T-helper 1 cell treated with Interleukin-12 subunit alpha and Interleukin-12 subunit beta and Interleukin-4 antibody, amounts not matched to agents 30 μg/mL and 1 μg/mL, for 36 hours (primary cell): ENCODE data around the gene RBM38.
A peak's percentile ranks its signal among the peaks of the same experiment; 100 is the strongest.

ENCODE experiments used
- H3K27ac Mint-ChIP-seq: one replicate; pipeline ENCODE4 v1.8.0; 2021; ENCODE audit warnings: mild to moderate bottlenecking, mixed read lengths
- H3K27me3 Mint-ChIP-seq: one replicate; pipeline ENCODE4 v1.8.0; 2021; ENCODE audit warnings: low read depth, mixed read lengths
- H3K36me3 Mint-ChIP-seq: one replicate; pipeline ENCODE4 v1.8.0; 2021; ENCODE audit warnings: low read depth, mixed read lengths
- H3K4me1 Mint-ChIP-seq: one replicate; pipeline ENCODE4 v1.8.0; 2021; ENCODE audit warnings: low read depth, mixed read lengths
- H3K4me3 Mint-ChIP-seq: one replicate; pipeline ENCODE4 v1.8.0; 2021; ENCODE audit warnings: mild to moderate bottlenecking, moderate library complexity, mixed read lengths
- H3K9me3 Mint-ChIP-seq: one replicate; pipeline ENCODE4 v1.8.0; 2021; ENCODE audit warnings: mixed read lengths

RBM38 gene

DNA sequence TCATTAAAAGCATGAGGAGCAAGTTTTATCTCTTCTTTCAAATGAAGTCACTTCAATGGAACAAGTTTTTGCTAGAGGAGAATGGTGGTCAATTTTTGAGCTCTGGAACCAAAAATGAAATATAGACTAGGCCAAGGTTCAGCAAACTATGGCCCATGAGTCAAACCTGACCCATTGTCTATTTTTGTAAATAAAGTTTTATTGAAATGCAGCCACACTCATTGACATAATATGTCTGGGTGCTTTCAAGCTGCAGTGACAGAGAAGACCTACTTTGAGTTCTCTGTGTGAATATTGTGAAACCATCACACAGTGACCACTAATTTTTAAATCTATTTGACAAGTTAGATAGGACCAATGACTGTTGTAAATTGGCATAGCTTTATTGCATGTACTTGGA lies 26.7 kb upstream of the RBM38 start:
- H3K4me3 Mint-ChIP-seq: no peak overlapping the region
- H3K4me1 Mint-ChIP-seq: peaks cover 4% of the 10 kb centered on the region
- peaks cover 41% of the 10 kb centered on the region for H3K36me3 Mint-ChIP-seq
- no peaks in the 10 kb centered on the region for H3K9me3 Mint-ChIP-seq
- no peaks in the 10 kb centered on the region for H3K27me3 Mint-ChIP-seq
- H3K27ac Mint-ChIP-seq: no peak overlapping the region

DNA sequence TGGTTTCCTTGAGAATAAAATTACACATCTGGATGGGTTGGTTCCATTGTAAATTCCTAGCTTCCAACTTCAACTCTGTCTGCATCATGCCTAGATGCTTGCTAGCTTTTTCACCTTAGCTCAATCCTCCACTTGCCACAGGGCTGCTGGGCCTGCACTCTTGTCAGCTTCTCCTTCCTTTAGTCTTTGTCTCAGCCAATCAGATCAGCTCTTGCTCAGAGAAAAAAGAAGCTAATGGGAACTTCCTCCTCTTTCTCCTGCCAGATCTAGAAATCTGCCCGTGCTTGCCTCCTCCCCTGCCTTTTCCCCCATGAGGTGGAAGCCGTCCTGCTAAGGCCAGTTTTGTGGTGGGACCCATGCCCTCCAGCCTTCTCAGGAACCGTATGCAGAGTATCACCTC lies 21.6 kb upstream of the RBM38 start:
- no peak overlapping the region for H3K27ac Mint-ChIP-seq
- no peak overlapping the region for H3K4me3 Mint-ChIP-seq
- no peaks in the 10 kb centered on the region for H3K27me3 Mint-ChIP-seq
- peaks cover 61% of the 10 kb centered on the region for H3K36me3 Mint-ChIP-seq
- peaks cover 9% of the 10 kb centered on the region for H3K4me1 Mint-ChIP-seq
- no peaks in the 10 kb centered on the region for H3K9me3 Mint-ChIP-seq

DNA sequence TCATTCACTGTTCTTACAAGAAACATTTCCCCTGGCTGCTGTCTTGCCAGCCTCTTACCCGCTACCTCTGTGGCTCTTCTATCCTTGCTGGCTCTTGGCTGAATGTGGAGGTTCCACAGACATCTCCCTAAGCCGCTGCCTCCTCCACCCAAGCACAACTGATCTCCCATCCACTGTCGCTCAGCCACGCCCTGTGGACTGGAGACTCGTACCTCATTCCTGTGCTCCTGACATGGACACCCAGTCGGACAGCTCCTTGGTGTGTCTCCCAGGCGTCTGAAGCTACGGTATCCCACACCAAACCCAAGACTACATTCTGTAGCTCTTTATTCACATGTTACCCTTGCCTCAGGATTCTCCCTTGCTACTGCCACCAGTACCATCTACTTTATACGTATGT lies 20.9 kb upstream of the RBM38 start:
- no peak overlapping the region for H3K27ac Mint-ChIP-seq
- H3K9me3 Mint-ChIP-seq: no peaks in the 10 kb centered on the region
- H3K4me1 Mint-ChIP-seq: peaks cover 9% of the 10 kb centered on the region
- H3K27me3 Mint-ChIP-seq: no peaks in the 10 kb centered on the region
- H3K4me3 Mint-ChIP-seq: no peak overlapping the region
- H3K36me3 Mint-ChIP-seq: peaks cover 61% of the 10 kb centered on the region

DNA sequence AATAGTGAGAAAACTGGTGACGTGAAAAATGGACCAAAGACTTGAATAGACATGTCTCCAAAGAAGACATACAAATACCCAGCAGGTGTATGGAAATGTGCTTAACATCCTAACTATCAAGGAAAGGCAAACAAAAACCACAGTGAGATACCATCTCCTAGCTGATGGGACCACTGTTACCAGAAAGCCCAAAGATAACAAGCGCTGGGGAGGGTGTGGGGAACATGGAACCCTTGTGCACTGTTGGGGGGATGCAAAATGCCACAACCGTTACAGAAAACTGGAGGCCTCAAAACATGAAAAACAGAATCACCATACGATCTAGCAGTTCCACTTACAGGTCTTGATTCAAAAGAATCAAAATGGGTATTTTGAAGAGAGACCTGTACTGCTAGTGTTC lies 19.8 kb upstream of the RBM38 start:
- Mint-ChIP-seq H3K27ac (no peak overlapping the region), H3K4me1 (peaks cover 9% of the 10 kb centered on the region), H3K27me3 (no peaks in the 10 kb centered on the region), H3K36me3 (peaks cover 60% of the 10 kb centered on the region), H3K4me3 (no peak overlapping the region), H3K9me3 (no peaks in the 10 kb centered on the region)

DNA sequence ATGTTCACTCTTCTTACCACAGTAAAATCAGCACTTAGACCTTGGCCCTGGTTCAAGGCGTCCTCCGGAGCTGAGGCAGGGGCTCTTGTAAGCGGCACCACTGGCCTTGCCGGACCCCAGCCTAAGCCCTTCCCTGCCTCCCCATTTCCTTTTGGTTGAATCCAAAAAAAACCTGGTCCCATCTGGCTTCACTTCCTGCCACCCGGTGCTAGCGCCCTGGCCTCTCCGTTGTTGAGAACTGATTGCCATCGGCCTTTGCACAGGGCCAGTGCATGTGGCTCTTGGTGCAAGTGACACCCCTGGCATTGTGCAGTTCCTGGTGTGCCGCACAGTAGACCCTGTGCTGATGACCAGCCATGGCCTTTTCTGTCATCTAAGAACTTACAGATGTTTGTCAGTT lies 19.0 kb upstream of the RBM38 start:
- Mint-ChIP-seq H3K4me3 (no peak overlapping the region), H3K9me3 (no peaks in the 10 kb centered on the region), H3K27ac (no peak overlapping the region), H3K36me3 (peaks cover 53% of the 10 kb centered on the region), H3K27me3 (no peaks in the 10 kb centered on the region), H3K4me1 (peaks cover 9% of the 10 kb centered on the region)

DNA sequence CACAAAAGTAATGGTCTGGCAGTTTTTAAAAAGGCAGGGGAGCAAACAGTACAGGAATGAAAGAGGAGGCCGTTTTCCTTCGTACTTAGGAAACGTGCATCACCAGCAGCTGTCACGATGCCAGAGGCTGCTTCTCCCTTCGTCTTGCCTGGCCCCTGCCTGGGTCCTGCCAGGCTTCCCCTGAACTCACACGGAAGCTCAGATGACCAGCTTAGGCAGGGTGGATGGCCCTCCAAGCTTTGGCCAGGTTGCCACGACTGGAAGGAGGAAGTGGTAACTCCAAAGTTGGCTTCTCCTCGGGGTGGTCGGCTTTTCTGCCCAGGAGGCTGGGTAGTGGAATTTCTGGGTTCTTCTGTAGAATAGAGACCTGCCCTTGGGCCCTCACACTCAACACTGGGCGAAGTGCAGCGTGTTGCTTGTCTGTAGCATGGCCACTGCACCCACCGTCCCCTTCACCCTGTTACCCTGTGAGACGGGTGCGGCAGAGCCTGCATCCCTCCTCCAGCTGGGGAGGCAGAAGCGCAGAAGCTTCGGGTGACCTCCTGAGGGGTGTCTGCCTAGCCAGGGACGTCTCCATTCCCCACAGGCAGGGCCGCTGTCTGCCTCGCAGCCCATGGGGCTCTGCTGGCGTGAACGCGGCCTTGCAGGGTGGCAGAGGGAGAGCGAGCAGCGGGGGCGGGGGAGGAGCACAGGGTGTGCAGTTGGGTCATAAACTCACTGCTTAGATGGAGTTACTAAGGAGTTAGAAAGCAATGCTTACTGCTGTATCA lies 18.4 kb upstream of the RBM38 start:
- Mint-ChIP-seq H3K4me3 (no peak overlapping the region), H3K36me3 (peaks cover 55% of the 10 kb centered on the region), H3K27ac (no peak overlapping the region)

DNA sequence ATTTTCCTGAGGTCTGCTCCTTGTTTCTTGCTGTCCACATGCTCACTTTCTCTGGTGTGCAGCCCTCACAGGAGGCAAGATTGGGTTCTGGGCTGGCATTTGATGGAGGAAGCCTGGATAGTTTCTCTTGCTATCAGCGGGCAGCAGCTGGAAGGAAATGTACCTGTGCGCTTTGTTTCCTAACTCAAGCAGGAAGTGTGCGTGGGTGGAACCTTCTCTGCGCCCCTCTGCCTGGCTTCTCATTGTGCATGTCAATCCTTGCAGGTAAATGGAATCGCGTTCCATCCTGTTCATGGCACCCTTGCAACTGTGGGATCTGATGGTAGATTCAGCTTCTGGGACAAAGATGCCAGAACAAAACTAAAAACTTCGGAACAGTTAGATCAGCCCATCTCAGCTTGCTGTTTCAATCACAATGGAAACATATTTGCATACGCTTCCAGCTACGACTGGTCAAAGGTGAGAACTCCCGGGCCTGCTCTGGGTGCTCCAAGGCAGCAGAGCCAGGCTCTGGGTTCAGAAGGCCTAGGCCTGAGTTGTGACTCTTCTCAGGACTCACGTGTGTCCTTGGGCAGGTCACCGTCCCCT lies 16.8 kb upstream of the RBM38 start:
- Mint-ChIP-seq H3K36me3 (peaks cover 46% of the 10 kb centered on the region), H3K27me3 (no peaks in the 10 kb centered on the region), H3K9me3 (no peaks in the 10 kb centered on the region), H3K4me3 (no peak overlapping the region), H3K27ac (peak overlapping the region; percentile 36), H3K4me1 (peaks cover 12% of the 10 kb centered on the region)

More for the DNA sequence above, 18.4 kb upstream of the RBM38 start:
- Mint-ChIP-seq H3K9me3 (no peaks in the 10 kb centered on the region), H3K4me1 (peaks cover 13% of the 10 kb centered on the region), H3K27me3 (no peaks in the 10 kb centered on the region)

DNA sequence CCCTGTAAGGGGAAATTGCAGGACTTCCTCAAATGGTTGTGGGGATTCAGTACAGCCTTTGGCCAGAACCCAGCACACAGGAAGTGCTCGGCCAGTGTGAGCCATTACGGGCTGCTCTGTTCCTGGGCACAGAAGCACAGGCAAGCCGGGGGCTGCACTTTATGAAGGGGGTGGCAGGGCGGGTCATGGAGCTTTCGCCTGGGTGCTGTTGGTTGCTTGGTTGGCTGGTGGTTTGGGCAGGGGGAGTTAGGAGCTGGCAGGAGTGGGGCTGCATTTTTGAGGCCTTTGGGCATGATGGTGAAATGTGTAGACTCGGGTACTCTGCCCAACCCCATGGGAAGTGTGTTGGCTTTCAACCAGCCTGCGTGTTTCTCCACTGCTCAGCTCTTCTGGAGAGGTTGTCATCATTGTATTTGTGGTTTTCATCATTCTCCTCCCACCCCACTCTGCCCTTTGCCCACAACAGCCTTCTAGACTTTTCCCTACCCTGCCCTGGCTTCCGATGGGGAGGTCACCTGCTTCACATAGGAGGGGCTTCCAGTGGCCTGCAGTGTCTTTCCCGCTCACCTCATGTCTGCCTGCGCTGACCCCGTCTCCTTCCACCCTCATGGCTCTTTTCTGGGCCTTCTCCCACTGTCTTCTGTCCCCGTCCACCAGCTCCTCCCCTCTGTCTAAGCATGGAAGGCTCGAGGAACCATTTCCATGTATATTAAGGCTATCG lies 16.1 kb upstream of the RBM38 start:
- Mint-ChIP-seq H3K36me3 (peaks cover 40% of the 10 kb centered on the region), H3K27ac (no peak overlapping the region), H3K4me1 (peaks cover 12% of the 10 kb centered on the region), H3K9me3 (no peaks in the 10 kb centered on the region), H3K4me3 (no peak overlapping the region), H3K27me3 (no peaks in the 10 kb centered on the region)

DNA sequence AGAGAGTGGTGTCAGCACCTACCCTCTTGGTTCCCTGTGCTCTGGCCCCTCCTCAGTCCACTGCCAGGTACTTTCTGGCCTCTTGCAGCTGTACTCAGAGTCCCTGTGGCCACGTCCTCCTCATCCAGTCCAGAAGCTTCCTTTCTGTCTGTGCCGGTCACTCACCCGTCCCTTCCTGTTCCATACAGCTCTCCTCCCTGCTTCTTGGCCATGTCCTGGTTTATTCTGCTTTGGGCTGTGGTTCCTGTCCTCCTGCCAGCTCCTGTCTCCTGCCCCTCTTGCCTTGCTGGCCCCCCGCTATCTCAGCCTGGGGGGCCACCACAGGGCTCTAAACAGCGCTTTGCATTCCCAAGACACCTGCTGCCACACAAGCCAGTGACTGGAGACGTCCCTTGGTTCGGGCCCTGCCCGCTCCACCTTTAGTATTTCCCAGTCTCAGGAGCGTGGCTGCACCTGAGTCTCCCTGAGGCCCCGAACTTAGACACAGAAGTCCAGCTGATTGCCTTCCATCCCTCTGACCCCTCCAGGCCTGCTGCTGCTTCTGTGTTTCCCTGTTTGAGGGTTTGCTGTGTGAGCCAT lies 15.5 kb upstream of the RBM38 start:
- no peak overlapping the region for H3K27ac Mint-ChIP-seq
- H3K4me1 Mint-ChIP-seq: peaks cover 12% of the 10 kb centered on the region
- no peak overlapping the region for H3K4me3 Mint-ChIP-seq
- H3K27me3 Mint-ChIP-seq: no peaks in the 10 kb centered on the region
- peaks cover 33% of the 10 kb centered on the region for H3K36me3 Mint-ChIP-seq
- no peaks in the 10 kb centered on the region for H3K9me3 Mint-ChIP-seq

DNA sequence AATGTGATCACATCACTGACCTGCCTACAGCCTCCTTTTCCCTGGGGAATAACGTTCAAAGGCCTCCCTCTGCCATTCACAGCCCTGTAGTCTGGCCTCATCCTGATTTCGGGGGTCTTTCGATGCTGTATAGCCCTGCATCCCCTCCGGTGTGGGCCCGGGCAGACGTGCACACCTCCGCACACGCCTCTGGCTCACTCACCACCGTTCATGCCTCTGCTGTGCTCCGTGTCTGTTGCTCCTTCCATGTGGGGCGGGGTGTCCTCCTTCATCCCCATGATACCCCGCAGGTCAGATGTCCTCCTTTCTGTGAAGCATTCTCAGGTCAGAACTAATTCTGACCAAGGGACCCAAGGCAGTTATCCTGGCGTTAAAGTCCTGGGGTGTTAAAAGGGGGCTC lies 13.8 kb upstream of the RBM38 start:
- Mint-ChIP-seq H3K36me3 (peaks cover 22% of the 10 kb centered on the region), H3K27me3 (no peaks in the 10 kb centered on the region), H3K4me1 (peaks cover 20% of the 10 kb centered on the region), H3K27ac (peak overlapping the region; percentile 6), H3K4me3 (no peak overlapping the region), H3K9me3 (no peaks in the 10 kb centered on the region)

DNA sequence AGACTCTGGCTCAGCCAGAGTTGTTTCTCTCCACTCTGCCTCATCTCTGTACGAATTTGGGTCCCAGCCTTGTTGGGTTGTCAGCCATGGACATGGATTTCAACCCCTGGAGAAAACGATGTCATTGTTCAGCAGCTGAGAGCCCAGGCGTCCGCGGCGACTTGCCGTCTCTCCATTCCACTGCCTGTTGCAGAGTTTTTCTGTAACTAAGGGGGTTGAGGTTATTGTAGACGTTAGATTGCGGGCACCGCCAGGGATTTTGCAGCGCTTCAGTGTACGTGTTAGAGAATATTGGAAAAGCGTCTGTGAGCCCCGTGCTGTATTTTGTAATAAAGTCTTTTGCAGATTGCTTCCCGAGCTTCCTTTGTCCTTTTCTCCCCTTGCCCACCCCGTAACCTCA lies 13.1 kb upstream of the RBM38 start:
- H3K27me3 Mint-ChIP-seq: no peaks in the 10 kb centered on the region
- no peaks in the 10 kb centered on the region for H3K9me3 Mint-ChIP-seq
- H3K27ac Mint-ChIP-seq: no peak overlapping the region
- H3K36me3 Mint-ChIP-seq: peaks cover 22% of the 10 kb centered on the region
- no peak overlapping the region for H3K4me3 Mint-ChIP-seq
- peaks cover 24% of the 10 kb centered on the region for H3K4me1 Mint-ChIP-seq

DNA sequence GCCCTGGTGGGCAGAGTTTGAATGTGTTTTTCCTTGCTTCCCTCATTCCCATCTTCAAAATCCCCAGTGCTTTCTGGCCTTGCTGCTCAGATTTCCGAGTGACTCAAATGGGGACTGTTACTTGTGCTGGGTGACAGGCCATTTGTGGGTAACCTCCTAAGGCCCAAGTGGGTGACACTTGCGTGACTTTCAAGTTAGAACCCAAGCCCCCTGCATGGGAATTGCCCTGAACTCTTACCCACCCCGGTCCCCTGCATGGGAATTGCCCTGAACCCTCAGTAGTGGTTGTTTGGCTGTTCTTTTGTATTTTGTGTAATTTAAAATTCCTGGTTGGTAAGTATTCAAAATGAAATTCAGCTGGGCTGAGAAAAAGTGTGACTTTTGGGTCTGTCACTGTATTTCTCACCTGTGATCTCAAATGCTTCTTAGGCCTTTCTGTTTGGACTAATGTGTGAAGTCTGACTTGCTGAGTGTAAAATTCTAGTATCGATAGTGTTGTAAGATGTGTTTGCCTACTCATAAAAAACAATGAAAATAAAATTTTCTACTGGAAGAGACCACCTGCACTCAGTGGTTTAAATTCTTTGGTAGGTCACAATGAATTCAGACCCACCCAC lies 12.4 kb upstream of the RBM38 start:
- Mint-ChIP-seq H3K9me3 (no peaks in the 10 kb centered on the region), H3K27ac (no peak overlapping the region), H3K4me3 (no peak overlapping the region), H3K36me3 (peaks cover 17% of the 10 kb centered on the region), H3K27me3 (no peaks in the 10 kb centered on the region), H3K4me1 (peaks cover 20% of the 10 kb centered on the region)

DNA sequence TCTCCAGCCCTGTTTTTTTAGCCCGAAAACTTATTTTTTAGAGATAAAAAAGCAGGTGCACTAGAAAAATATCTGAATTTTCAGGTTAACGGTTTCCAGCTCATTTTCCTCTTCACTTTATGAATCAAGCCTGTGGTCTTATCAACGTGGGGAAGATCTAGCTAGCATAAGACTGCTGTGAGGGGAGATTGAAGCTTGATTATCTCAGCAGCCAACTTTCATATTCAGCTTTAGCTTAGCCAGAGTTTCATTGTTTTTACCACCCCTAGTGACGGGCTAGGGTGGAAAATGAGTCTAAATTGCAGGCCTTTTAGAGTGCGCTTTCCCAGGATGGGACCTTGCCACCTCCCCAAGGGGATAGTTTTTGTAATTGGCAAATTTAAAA lies 11.9 kb upstream of the RBM38 start:
- Mint-ChIP-seq H3K36me3 (peaks cover 16% of the 10 kb centered on the region), H3K4me3 (no peak overlapping the region), H3K9me3 (no peaks in the 10 kb centered on the region), H3K27ac (no peak overlapping the region), H3K4me1 (peaks cover 19% of the 10 kb centered on the region), H3K27me3 (no peaks in the 10 kb centered on the region)

DNA sequence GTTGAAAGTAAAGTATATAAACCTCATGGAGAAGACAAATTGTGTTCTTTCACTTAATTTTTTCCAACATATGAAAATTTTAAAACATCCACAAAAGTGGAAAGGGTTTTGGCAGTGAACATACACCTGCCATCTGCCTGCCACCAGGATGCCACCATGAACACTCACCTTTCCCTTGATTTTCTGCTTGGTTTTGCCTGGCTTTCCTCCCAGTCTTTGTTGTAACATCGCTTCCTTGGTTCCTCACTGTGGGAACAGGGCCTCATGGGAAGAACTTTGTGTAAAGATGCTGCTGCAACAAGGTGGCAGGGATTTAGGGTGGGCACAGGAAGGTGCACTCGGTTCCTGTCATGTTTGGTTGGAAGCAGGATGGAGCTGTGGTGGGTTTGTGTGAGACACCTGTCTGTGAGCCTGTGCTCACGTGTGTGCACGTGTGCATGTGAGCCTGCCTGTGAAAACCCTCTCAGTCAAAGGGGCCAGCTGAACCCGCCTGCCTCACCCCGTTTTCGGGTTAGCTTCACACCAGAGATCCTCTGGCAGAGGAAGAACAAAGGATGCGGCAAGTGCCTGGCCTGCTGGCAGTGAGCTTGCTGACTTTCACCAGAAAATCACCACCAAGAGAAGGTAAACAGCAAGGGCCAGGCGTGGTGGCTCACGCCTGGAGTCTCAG lies 11.0 kb upstream of the RBM38 start:
- Mint-ChIP-seq H3K27ac (no peak overlapping the region), H3K36me3 (peaks cover 17% of the 10 kb centered on the region), H3K4me3 (no peak overlapping the region), H3K9me3 (no peaks in the 10 kb centered on the region), H3K27me3 (no peaks in the 10 kb centered on the region), H3K4me1 (peaks cover 16% of the 10 kb centered on the region)
